OCI-LY1 (cell line): ENCODE data around the gene RNF40.

Experiments
- CTCF ChIP-seq: fragments of 200-600 bp; sonication (generic), shearing (Covaris generic); IDR thresholded peaks from 2 replicates; pipeline ENCODE4 v1.5.1; 2017; ENCODE audit warnings: mild to moderate bottlenecking, antibody characterized with exemption, low read length, moderate library complexity, mixed read lengths
- EZH2 ChIP-seq: fragments of 200-600 bp; sonication (generic), shearing (Covaris generic); IDR thresholded peaks from 2 replicates; pipeline ENCODE4 v1.8.0; 2017; ENCODE audit warnings: borderline replicate concordance, mixed run types, mild to moderate bottlenecking, antibody characterized with exemption, low read length, moderate library complexity, mixed read lengths

GRCh38 chr16:30784215-30784614 lies 22.1 kb downstream of the RNF40 start:
- TF ChIP-seq EZH2 (no peak), CTCF (no peak)
